Dermis blood vessel endothelial cell (primary cell): ENCODE data around the gene ASCL2. TPM values are rescaled to one million over a fixed set of nuclear protein-coding genes. Genes with fewer than 3 reads are reported as not detected.

Experiments
- DNase-seq: peaks from one replicate; pipeline ENCODE4 v3.0.0; 2010
- total RNA-seq: library from RNA; depleted of rRNA; stranded (reverse); fragments of >200 nt; gene quantifications from 2 replicates; pipeline ENCODE4 v1.2.3, GENCODE V29; 2014

Gene ASCL2
- total RNA-seq, 1 donor from 2014 or later: not detected

- DNase-seq: no peak
Measured at GRCh38 chr11:2308713-2309112, 38.3 kb upstream of the ASCL2 start.

- no peak for DNase-seq
Measured at GRCh38 chr11:2307501-2308331, 37.3 kb upstream of the ASCL2 start.

DNA sequence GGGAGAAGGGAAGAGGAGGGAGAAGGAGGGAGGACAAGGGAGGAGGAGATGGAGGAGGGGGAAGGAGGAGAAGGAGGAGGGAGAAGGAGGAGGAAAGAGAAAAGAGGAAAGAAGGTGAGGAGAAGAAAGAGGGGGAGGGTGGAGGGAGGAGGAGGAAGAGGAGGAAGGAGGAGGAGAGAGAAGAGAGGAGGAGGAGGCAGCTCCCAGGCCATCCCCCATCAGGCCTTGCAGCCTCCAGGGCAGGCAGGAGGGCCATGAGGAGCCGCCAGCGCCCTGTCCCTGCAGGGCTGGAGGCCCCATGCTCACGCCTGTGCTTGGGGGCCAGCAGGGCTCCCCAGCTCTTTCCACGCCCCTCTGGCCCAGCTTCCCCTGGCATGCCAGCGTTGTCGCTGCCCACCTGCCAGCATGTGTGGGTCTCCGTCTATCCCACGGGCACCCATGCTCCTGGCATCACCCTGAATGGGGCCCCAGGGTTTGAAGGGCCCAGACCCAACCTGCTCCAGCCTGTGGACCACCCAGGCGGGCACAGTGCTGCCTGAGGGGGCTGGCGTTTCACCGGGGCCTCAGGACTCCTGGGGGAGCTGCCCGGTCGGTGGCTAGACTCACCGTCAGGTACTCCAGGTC is 36.6 kb upstream of the ASCL2 start:
- no peak for DNase-seq

DNA sequence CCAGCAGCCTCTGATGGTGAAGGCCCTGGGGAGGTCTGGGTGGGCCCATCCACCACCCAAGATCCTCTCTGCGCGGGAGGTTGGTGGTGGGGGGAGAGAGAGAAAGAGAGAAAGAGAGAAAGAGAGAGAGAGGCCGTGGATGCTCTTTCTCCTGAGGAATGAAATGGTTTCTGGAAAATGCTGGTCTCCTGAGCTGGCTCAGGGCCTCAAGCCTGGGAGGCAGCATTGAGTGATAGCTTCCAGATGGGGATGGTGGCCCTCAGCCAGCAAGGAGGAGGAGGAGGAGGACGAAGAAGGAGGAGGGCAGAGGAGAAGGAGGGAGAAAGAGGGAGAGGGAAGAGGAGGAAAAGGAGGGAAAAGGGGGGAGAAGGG is 36.0 kb upstream of the ASCL2 start:
- no peak for DNase-seq

DNA sequence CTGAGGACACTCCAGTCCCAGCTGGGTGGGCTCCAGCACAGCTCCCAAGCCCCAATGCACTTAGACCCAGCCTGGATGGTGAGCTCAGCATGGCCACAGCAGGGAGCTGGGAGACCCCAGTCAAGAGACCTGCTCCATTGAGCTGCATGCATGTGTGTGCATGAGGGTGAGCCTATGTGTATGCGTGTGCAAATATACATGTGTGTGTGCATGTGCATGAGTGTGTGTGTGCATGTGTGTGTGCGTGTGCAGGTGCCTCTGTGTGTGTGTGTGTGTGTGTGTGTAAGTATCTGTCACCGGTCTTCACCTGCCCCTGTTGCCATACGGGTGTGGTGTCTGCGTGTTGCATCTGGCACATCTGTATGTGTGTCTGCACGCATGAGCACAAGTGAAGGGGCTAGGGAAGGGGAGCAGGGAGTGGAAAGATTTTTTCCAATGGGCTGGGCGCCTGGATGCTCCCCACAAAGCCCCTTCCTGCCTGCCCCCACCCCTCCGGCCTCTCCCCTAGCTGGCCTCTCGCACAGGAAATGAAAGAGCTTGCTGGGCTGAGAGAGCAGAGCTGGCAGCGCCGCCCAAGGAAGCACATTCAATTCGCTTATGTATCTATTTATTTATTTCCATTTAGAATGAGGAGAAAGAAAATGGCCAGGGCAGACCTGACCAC is 35.5 kb upstream of the ASCL2 start:
- DNase-seq: peak; percentile 42

- peak; percentile 82 for DNase-seq
Measured at GRCh38 chr11:2305140-2305778, 34.9 kb upstream of the ASCL2 start.

GRCh38 chr11:2304506-2305139 is 34.2 kb upstream of the ASCL2 start:
- DNase-seq: no peak

GRCh38 chr11:2303627-2304505 is 33.5 kb upstream of the ASCL2 start:
- DNase-seq: no peak

GRCh38 chr11:2302896-2303626 is 32.7 kb upstream of the ASCL2 start:
- no peak for DNase-seq

- no peak for DNase-seq
Measured at GRCh38 chr11:2302306-2302895, 32.0 kb upstream of the ASCL2 start.

- DNase-seq: no peak
Measured at GRCh38 chr11:2301631-2302305, 31.4 kb upstream of the ASCL2 start, which contains the start of the genes C11orf21 and TSPAN32. Gene C11orf21, minus strand, starts transcription at chr11:2301918. Its CDS starts 110 bp downstream, at chr11:2301808. Gene TSPAN32, plus strand, starts transcription at chr11:2302013. Its CDS starts 137 bp downstream, at chr11:2302150.

DNA sequence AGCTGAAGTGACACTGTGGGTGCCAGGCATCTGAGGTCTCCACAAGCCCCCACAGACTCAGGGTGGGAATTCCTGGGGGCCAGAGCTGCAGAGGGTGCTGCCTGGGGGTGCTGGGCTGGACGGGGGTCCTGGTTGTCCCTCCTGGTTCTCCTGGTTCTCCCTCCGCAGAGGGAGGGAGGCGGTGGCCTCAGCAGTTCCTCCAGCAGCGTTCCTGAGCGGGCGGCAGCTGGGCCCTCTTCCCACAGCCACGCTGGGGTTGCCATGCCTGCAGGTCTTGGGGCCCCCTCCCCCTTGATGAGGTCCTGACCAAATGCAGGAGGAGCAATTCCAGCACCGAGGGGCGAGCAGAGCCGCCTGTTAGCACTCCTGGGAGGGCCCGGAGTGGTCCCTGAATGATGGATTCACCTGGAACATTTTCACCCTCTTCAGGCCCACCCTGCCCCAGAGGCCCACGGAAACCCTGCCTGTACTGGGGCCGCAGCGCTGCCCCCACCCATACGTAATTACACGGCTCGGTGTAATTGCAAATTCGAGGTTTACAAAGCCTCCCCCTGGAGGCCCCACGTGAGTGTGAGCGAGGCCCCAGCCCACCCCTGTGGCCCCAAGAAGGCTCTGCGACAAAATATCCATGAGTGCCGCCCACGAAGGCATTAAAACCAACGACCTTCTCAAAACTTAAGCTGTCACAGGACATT is 30.7 kb upstream of the ASCL2 start:
- no peak for DNase-seq

- DNase-seq: no peak
Measured at GRCh38 chr11:2300290-2300935, 30.0 kb upstream of the ASCL2 start.

DNA sequence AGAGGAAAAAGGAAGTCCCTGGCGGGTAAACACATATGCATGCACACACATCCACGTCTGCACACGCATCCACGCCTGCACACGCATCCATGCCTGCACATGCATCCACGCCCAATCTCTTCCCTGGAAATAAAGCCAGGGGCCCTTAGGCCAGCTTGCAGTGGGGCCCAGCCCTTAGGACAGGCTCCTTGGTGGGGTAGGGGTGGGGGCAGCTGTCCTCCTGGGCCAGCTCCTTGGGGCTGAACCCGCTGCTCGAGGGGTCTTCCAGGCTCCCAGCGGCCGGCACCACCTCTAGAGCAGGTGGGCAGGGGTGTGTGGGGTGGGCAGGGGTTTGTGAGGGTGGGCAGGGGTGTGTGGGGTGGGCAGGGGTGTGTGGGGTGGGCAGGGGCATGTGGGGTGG is 29.4 kb upstream of the ASCL2 start:
- DNase-seq: no peak

DNA sequence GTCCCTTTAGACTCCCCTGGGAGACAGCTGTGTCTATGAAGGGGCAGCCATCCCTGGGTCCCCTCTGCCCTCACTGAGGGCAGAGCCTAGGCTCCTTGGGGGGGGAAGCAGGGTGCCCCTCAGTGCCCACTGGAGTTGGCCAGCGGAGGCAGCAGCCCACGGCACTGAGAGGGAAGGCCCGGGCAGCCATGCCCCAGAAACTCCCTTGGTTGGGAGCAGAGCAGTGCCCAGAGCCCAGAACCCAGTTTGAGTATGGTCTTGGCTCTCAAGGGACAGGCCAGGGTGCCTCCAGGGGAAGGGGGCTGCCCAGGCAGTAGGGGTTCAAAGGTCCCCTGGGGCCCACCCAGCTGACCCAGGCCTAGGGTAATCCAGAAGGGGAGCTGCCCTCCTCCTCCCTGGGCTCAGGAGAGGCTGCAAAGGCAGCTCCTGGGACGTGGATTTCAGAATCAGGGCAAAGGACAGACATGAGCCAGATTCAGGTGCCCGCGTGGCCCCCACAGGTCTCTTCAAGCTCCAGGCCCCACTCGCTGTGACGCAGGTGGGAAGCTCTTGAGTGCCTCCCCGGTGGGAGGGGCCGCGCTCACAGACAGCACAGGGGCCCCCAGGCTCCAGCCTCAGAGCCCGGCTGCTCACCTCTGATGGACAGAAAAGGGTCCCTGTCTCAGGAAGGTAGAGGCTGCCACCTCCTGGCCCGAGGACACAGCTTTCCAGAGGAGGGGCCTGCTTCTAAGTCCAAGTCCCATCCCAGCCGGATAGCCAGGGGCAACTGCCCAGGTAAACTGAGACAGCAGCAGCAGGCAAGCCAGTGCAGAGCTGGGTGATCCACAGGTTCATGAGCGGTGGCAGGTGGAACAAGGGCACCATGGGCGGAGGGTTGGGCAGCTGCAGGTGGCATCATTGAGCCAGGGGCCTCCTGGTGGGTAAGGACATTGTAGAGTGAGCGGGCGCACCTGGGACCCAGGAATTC is 28.7 kb upstream of the ASCL2 start:
- peak; percentile 17 for DNase-seq

- no peak for DNase-seq
Measured at GRCh38 chr11:2298131-2298794, 27.9 kb upstream of the ASCL2 start.

DNA sequence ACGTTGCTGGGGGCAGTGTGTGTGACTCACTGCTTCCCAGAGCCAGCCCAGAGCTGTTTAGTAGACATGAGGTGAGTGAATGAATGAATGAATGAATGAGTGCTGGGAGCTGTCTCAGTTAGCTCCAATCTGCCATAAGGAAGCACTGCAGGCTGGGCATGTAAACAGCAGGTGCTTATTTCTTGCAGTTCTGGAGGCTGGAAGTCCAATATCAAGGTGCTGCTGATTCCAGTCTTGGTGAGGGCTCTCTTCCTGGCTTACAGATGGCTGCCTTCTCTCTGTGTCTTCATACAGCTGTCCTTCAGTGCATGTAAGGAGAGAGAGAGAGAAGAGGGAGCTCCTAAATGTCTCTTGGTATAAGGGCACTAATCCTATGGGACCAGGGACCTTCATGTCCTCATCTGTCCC is 27.2 kb upstream of the ASCL2 start:
- no peak for DNase-seq
